ENCODE results near the gene SLC36A2.
"Not testable (repeated sequence)": the region's sequence is repeated elsewhere in the genome, so short reads cannot be mapped to it uniquely, and the experiment has no call there.

SLC36A2 gene

GRCh38 chr5:151347369-151347768 lies at the start of gene SLC36A2:
Gene SLC36A2 (minus strand): TSS chr5:151347559. CDS start chr5:151347460, 99 bp downstream.
- DNase-seq (ENCODE audit: low read depth in 2 of 2): no peak

DNA sequence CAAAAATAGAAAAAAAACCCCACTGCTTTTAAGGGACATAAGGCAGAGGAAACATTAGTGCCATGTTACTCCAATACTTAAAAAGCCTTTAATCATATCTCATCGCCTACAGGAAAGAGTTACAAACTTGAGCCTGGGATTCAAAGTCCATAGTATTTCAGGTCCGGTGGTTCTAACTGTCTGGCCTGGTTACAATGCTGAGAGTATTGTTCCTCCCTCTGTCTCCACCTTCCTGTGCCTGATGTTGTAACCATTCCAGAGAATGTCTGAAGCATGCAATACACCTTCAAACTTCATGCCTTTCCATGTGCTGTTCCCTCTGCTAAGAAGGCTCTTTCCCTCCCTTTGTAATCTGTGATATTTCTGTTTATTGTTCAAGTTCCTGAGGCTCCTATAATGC lies 41.6 kb upstream of the SLC36A2 start:
- no peak for DNase-seq (ENCODE audit: low read depth in 2 of 2)

GRCh38 chr5:151384106-151384505 lies 36.7 kb upstream of the SLC36A2 start:
- no peak for DNase-seq (ENCODE audit: low read depth in 2 of 2)

- no peak for DNase-seq (ENCODE audit: low read depth in 2 of 2)
Measured at GRCh38 chr5:151383011-151383410, 35.7 kb upstream of the SLC36A2 start.

DNA sequence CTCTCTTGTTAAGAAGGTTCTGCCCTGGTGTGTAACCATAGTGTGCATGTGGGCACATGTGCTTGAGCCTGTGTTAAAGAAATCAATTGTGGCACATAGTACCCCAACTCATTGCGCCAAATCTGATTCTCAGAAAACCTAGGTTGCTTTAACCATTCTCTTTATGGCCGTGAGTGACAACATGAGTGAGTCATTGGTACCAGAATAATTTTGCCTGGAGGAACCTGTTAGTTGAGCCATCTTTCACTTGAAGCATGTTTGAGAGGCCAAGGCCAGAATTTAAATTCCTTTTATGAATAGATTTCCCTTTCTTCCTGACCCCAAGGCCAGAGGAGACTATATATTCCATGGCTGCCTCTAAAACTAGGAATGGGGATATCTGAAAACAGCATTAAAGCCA lies 35.2 kb upstream of the SLC36A2 start:
- no peak for DNase-seq (ENCODE audit: low read depth in 2 of 2)

- no peak for DNase-seq (ENCODE audit: low read depth in 2 of 2)
Measured at GRCh38 chr5:151381899-151382298, 34.5 kb upstream of the SLC36A2 start.

DNA sequence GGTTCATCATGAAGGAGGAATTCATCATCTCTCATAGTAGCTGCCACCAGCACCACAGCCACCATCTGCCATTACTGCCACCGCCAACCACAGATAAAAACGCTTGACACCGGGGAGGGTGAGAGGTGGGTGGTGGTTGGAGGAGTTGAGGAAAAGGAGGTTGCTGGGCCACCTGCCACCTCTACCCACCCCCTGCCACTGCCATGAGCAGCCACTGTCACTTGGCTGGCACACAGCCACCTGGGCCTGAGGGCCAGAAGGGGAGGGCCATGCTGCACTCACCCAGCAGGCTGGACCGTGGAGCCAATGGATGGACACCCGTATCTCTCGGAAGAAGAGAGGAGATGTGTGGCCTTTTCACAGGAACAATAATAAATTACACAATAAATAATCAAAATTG lies 31.3 kb upstream of the SLC36A2 start:
- DNase-seq (ENCODE audit: low read depth in 2 of 2): no peak

GRCh38 chr5:151374539-151374938 lies 27.2 kb upstream of the SLC36A2 start:
- no peak for DNase-seq (ENCODE audit: low read depth in 2 of 2)

GRCh38 chr5:151367038-151367437 lies 19.7 kb upstream of the SLC36A2 start:
- not testable (repeated sequence) for DNase-seq (ENCODE audit: low read depth in 2 of 2)

GRCh38 chr5:151363673-151364072 lies 16.3 kb upstream of the SLC36A2 start:
- no peak for DNase-seq (ENCODE audit: low read depth in 2 of 2)

GRCh38 chr5:151362970-151363369 lies 15.6 kb upstream of the SLC36A2 start:
- no peak for DNase-seq (ENCODE audit: low read depth in 2 of 2)

DNA sequence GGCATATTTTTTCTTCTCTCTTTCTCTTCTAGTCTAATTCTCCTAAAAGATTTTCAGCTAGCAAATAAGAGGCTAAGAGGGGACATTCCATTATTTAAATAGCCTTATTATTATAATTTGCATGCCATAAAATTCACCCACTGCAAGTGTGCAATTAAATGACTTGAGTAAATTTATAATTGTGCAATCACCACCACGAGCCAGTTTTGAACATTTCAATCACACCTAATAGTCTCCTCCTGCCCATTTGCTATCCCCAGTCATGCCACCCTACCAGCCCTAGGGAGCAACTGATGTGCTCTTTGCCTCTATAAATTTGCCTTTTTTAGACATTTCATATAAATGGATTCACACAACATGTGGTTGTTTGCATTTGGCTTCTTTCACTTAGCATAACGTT lies 12.0 kb upstream of the SLC36A2 start:
- DNase-seq (ENCODE audit: low read depth in 2 of 2): no peak

DNA sequence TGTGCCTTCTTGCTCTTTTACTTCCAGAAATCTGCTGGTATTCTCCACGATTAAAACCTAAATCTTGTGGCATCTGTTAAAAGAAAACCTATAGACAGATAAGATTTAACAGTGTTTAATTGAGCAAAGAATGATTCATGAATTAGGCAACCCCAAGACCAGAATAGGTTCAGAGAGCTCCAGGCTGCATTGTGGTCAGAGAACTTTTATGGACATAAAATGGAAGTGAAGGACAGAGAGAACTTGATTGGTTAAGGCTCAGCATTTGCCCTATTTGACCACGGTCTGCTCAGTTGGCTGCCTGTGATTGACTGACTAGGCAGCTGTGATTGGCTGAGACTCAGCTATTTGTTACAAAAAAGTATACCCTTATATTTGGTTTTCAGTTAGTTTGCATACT lies 10.4 kb upstream of the SLC36A2 start:
- DNase-seq (ENCODE audit: low read depth in 2 of 2): no peak

DNA sequence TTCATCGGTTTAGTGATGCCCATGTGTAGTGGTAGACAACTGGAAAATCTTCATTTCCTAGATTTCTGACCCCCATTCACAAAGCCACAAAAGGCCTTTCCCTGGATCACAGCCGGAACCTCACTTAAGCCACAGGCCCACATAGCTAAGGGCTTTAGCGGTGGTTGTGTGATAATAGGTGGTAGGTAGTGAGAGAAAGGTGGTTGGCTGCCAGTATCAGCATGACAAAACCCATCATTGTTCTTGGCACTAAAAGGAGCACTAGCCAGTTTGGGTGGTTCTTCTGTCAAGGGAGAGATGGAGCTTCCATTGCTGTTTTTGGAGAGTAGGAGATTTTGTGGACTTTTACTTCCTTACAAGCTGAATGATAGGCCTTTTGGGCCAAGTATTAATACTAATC lies 9.7 kb upstream of the SLC36A2 start:
- DNase-seq (ENCODE audit: low read depth in 2 of 2): no peak

GRCh38 chr5:151351671-151352070 lies 4.3 kb upstream of the SLC36A2 start:
- DNase-seq (ENCODE audit: low read depth in 2 of 2): no peak

DNA sequence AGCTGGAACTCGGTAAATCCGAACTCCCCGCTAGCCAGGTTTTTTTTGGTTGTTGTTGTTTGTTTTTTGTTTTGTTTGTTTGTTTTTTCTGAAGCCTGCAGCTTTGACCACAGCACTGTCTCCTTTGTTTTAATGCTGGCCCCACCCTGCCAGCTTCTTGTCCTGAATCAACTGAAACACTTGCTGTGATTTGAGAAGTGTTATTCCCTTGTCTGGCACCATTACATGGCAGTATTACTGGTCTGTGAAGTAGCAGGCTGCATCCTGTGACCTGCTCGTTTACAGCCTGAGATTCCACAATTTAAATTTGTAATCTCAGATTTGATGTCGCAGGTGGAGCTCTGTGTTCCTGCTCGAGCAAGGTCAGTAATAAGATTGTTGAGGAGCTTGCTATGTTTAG lies 1.4 kb upstream of the SLC36A2 start:
- no peak for DNase-seq (ENCODE audit: low read depth in 2 of 2)

DNA sequence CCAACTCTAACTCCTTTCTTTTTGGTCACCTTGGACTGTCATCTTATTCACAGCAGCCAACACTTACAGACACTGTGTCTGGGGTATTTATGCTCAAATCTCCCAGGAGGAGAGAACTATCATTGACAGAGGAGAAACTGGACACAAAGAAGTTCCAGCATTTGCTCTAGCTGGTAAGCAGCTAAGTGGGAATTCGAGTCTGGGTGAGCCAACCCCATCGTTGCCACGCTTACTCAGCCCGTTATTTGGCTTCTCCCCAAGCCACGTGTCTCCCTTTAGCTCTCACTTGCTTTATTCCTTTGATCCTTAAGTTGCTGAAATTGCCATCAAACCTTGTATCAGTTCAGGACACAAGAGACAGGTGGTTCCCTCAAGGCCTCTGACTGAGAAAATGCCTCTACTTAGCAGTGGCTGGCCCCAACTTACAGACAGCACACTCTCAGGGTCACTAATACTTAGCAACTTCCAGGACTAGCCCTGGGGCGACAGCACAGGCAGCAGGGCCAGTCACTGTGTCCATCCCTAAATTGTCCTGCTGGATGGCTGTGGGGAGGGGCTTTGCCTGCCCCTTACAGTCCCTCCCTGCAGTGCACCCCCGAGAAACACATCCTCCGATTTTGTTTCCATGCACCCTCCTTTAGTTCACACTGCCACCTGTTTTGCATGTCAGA lies 1.4 kb downstream of the SLC36A2 start:
- DNase-seq (ENCODE audit: low read depth in 2 of 2): no peak

- no peak for DNase-seq (ENCODE audit: low read depth in 2 of 2)
Measured at GRCh38 chr5:151345187-151345807, 2.1 kb downstream of the SLC36A2 start.

DNA sequence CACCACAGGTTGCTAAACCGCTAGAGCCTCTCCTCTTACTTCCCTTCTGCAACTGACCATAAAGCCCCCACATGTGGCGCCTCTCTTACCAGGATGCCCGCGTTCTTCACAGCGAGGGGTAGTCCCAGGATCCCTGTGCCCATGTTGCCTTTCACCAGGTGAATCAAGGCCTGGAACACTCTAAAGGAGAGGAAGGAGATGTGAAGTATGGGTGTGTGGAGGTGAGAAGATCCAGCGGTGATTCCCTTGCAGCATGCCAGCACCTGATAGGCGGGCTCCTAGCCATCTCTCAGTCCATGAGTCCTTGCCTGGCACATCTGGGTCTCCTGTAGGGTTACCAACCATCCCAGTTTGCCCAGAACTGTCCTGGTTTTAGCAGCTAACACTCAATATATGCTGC lies 3.3 kb downstream of the SLC36A2 start:
- no peak for DNase-seq (ENCODE audit: low read depth in 2 of 2)

DNA sequence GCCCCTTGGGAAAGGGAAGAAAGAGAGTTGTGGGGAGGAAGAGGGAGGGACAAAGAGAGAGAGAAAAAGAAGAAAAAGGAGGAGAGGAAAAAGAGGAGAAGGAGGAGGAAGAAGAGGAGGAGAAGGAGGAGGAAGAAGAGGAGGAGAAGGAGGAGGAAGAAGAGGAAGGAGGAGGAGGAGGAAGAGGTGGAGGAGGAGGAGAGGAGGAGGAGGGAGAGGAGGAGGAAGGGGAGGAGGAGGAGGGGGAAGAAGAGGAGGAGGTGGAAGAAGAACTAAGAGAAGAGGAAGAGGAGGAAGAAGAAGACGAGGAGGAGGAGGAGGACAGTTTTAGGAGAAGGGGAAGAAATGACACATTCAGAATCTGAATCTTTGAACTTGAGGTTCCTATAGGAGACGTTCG lies 7.4 kb downstream of the SLC36A2 start:
- no peak for DNase-seq (ENCODE audit: low read depth in 2 of 2)

DNA sequence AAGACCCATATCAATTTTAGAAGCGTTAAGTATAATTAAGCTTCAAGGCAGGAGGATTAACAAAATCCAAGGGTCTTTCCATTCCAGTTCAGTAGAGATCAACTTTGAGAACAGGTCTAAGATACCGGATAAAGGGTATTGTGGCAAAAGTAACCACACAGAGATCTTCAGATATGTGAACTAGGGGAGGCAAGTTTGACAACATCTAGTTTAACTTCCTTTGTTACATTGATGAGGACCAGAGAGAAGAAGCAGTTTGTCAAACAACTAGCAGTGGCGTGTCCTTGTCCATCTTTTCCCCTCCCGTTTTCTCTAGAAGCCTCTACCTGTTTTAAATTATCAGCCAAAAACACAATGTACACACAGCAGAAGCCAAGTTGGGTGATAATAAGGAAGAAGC lies 8.6 kb downstream of the SLC36A2 start:
- DNase-seq (ENCODE audit: low read depth in 2 of 2): no peak

DNA sequence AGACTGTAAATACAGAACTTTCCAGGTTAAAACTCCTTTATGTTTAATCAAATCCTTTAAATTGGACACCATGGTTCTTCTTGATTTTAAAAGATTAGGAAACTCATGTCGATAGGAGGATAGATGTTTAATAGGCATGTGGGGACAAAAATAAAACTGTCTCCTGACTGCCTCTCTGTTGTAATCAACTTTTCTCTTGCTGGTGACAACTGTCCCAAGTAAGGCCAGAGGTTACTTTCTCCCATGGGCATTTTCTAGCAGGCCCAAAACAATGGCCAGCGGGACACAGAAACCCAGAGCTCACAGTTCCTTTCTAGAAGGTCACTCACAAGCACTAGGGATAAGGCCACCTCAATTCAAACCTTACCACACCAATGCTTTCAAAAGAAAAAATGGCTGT lies 14.5 kb downstream of the SLC36A2 start:
- DNase-seq (ENCODE audit: low read depth in 2 of 2): no peak

- DNase-seq (ENCODE audit: low read depth in 2 of 2): no peak
Measured at GRCh38 chr5:151328734-151329133, 18.6 kb downstream of the SLC36A2 start.

- DNase-seq (ENCODE audit: low read depth in 2 of 2): no peak
Measured at GRCh38 chr5:151327585-151327984, 19.8 kb downstream of the SLC36A2 start.

All from activated CD8-positive, alpha-beta memory T cell treated with anti-CD3 and anti-CD28 coated beads for 4 hours (primary cell).